Left lobe of liver (tissue), 2 donors: ENCODE measurements around the gene KBTBD3. TPM values are rescaled to one million over a fixed set of nuclear protein-coding genes. Genes with fewer than 3 reads are reported as not detected.
"Not testable (repeated sequence)": the region's sequence is repeated elsewhere in the genome, so short reads cannot be mapped to it uniquely, and the experiment has no call there.

Source experiments
- ATAC-seq: fragments of 200-7000 bp; cut with Tn5 transposase; one replicate; pipeline ENCODE4 v1.9.1; 2020; ENCODE audit warnings: mild to moderate bottlenecking, moderate library complexity
- DNase-seq: peaks from one replicate; pipeline ENCODE4 v3.0.0-alpha.2; 2020; ENCODE audit warnings: low spot score
- total RNA-seq: library from RNA; stranded (reverse); gene quantifications from one replicate; pipeline ENCODE4 v1.2.1, GENCODE V29; 2021
- donor health status: DM: no; HTN: no; CAD: no; lungs with moderate emphysema.
- donor health status: DM: no; HTN: yes; CAD: no.

Gene KBTBD3
- total RNA-seq, 1 donor from 2014 or later = 6.5 TPM

- no peak for ATAC-seq
- no peak for DNase-seq
These were observed 64.4 kb downstream of the KBTBD3 start for GRCh38 chr11:106012744-106013143.

- ATAC-seq = no peak
- no peak for DNase-seq
These were observed 65.7 kb downstream of the KBTBD3 start for GRCh38 chr11:106011481-106011880.

- not testable (repeated sequence) for DNase-seq, ATAC-seq
These were observed 74.1 kb downstream of the KBTBD3 start for GRCh38 chr11:106003094-106003493.

GRCh38 chr11:106001304-106002012, 75.7 kb downstream of the KBTBD3 start:
- no peak for DNase-seq
- no peak for ATAC-seq

Other genes starting within 250 kb of the KBTBD3 start
- 5.0 TPM for gene MSANTD4, start 55.1 kb downstream of the KBTBD3 start, total RNA-seq
- 16.2 TPM for gene AASDHPPT, start 315 bp upstream of the KBTBD3 start, total RNA-seq